H9 (cell line): ENCODE measurements around the gene HCRT. TPM values are rescaled to one million over a fixed set of nuclear protein-coding genes. Genes with fewer than 3 reads are reported as not detected.

Source experiments
- DNase-seq: peaks from one replicate; pipeline ENCODE4 v3.0.0-alpha.2; 2017
- H2AFZ ChIP-seq: one replicate; pipeline ENCODE4 v1.6.1; 2013; ENCODE audit warnings: mild to moderate bottlenecking, low read length, control low read depth, moderate library complexity
- H2AK5ac ChIP-seq: 2 replicates; pipeline ENCODE4 v1.6.1; 2013; ENCODE audit warnings: low read length, control low read depth, mixed read lengths; ENCODE audit not compliant: insufficient read length
- H2BK120ac ChIP-seq: one replicate; pipeline ENCODE4 v1.6.1; 2013; ENCODE audit warnings: low read depth, mild to moderate bottlenecking, low read length, control low read depth, inconsistent platforms; ENCODE audit not compliant: poor library complexity, severe bottlenecking
- H2BK12ac ChIP-seq: 2 replicates; pipeline ENCODE4 v1.6.1; 2013; ENCODE audit warnings: low read length, control low read depth, mixed read lengths, low read depth; ENCODE audit not compliant: insufficient read length
- H2BK15ac ChIP-seq: 2 replicates; pipeline ENCODE4 v1.6.1; 2013; ENCODE audit warnings: low read depth, low read length, control low read depth
- H2BK20ac ChIP-seq: one replicate; pipeline ENCODE4 v1.6.1; 2013; ENCODE audit warnings: low read depth, mild to moderate bottlenecking, low read length, control low read depth, inconsistent platforms; ENCODE audit not compliant: poor library complexity, severe bottlenecking
- H2BK5ac ChIP-seq: 2 replicates; pipeline ENCODE4 v1.6.1; 2013; ENCODE audit warnings: low read length, control low read depth, mixed read lengths; ENCODE audit not compliant: insufficient read length
- H3K14ac ChIP-seq: 2 replicates; pipeline ENCODE4 v1.6.1; 2013; ENCODE audit warnings: low read length, control low read depth; ENCODE audit not compliant: insufficient read depth
- H3K18ac ChIP-seq: 2 replicates; pipeline ENCODE4 v1.6.1; 2013; ENCODE audit warnings: low read depth, mild to moderate bottlenecking, mixed read lengths, low read length, control low read depth; ENCODE audit not compliant: insufficient read length
- H3K23ac ChIP-seq: 2 replicates; pipeline ENCODE4 v1.6.1; 2013; ENCODE audit warnings: low read length, control low read depth, mixed read lengths, low read depth; ENCODE audit not compliant: insufficient read length
- H3K23me2 ChIP-seq: 2 replicates; pipeline ENCODE4 v1.6.1; 2013; ENCODE audit warnings: low read depth, mild to moderate bottlenecking, mixed read lengths, low read length, control low read depth; ENCODE audit not compliant: insufficient read length, poor library complexity, severe bottlenecking
- H3K27ac ChIP-seq: 2 replicates; pipeline ENCODE4 v1.5.1; 2013; ENCODE audit warnings: low read length, control low read depth, mixed read lengths, low read depth; ENCODE audit not compliant: insufficient read length
- H3K27me3 ChIP-seq: 2 replicates; pipeline ENCODE4 v1.6.1; 2013; ENCODE audit warnings: low read length, control low read depth, inconsistent platforms; ENCODE audit not compliant: insufficient read depth
- H3K4ac ChIP-seq: 2 replicates; pipeline ENCODE4 v1.6.1; 2013; ENCODE audit warnings: low read depth, mild to moderate bottlenecking, control low read depth, inconsistent platforms, low read length, moderate library complexity
- H3K4me1 ChIP-seq: 2 replicates; pipeline ENCODE4 v1.6.1; 2013; ENCODE audit warnings: low read length, control low read depth, inconsistent platforms; ENCODE audit not compliant: insufficient read depth
- H3K4me2 ChIP-seq: 2 replicates; pipeline ENCODE4 v1.6.1; 2013; ENCODE audit warnings: low read length, control low read depth, mixed read lengths; ENCODE audit not compliant: insufficient read length, insufficient read depth
- H3K56ac ChIP-seq: 2 replicates; pipeline ENCODE4 v1.6.1; 2013; ENCODE audit warnings: low read depth, mild to moderate bottlenecking, mixed read lengths, low read length, control low read depth; ENCODE audit not compliant: insufficient read length
- H3K79me1 ChIP-seq: 2 replicates; pipeline ENCODE4 v1.6.1; 2013; ENCODE audit warnings: low read depth, mild to moderate bottlenecking, moderate library complexity, low read length, control low read depth, inconsistent platforms; ENCODE audit not compliant: insufficient read depth, poor library complexity, severe bottlenecking
- H3K79me2 ChIP-seq: 2 replicates; pipeline ENCODE4 v1.6.1; 2013; ENCODE audit warnings: low read length, control low read depth, inconsistent platforms; ENCODE audit not compliant: insufficient read depth
- H3K9ac ChIP-seq: 2 replicates; pipeline ENCODE4 v1.6.1; 2013; ENCODE audit warnings: low read length, control low read depth, mixed read lengths; ENCODE audit not compliant: insufficient read length; ENCODE audit errors: extremely low read depth
- H3K9me3 ChIP-seq: one replicate; pipeline ENCODE4 v1.6.1; 2013; ENCODE audit warnings: low read depth, low read length, inconsistent platforms; ENCODE audit not compliant: control insufficient read depth
- H3T11ph ChIP-seq: one replicate; pipeline ENCODE4 v1.6.1; 2013; ENCODE audit warnings: mild to moderate bottlenecking, low read length, control low read depth, inconsistent platforms
- H4K20me1 ChIP-seq: one replicate; pipeline ENCODE4 v1.6.1; 2013; ENCODE audit not compliant: control insufficient read depth, insufficient read length, insufficient read depth
- H4K5ac ChIP-seq: 2 replicates; pipeline ENCODE4 v1.6.1; 2013; ENCODE audit warnings: low read depth, mild to moderate bottlenecking, mixed read lengths, low read length, control low read depth; ENCODE audit not compliant: insufficient read length
- H4K8ac ChIP-seq: replicated peaks from 2 replicates; pipeline ENCODE4 v1.6.1; 2013; ENCODE audit warnings: low read length, control low read depth, mixed read lengths, low read depth; ENCODE audit not compliant: insufficient read length
- H4K91ac ChIP-seq: 2 replicates; pipeline ENCODE4 v1.6.1; 2013; ENCODE audit warnings: low read depth, mild to moderate bottlenecking, moderate library complexity, mixed read lengths, low read length, control low read depth; ENCODE audit not compliant: insufficient read length
- H3K27ac Mint-ChIP-seq, 3 experiments: 2 replicates in 2 of 3; 3 replicates in 1 of 3; pipeline ENCODE4 v1.8.0; 2020 to 2021; ENCODE audit warnings: mixed read lengths in 3 of 3, mild to moderate bottlenecking in 1 of 3, moderate library complexity in 1 of 3
- H3K27me3 Mint-ChIP-seq: 2 replicates; pipeline ENCODE4 v1.8.0; 2021; ENCODE audit warnings: low read depth, mild to moderate bottlenecking, moderate library complexity, mixed read lengths
- H3K36me3 Mint-ChIP-seq, 3 experiments: 2 replicates in 2 of 3; 3 replicates in 1 of 3; pipeline ENCODE4 v1.8.0; 2020 to 2021; ENCODE audit warnings: low read depth in 3 of 3, mixed read lengths in 3 of 3; ENCODE audit not compliant: insufficient read depth in 1 of 3
- H3K4me1 Mint-ChIP-seq, 2 experiments: 2 replicates each; pipeline ENCODE4 v1.8.0; 2020; ENCODE audit warnings: mixed read lengths in 2 of 2
- H3K4me3 Mint-ChIP-seq, 2 experiments: 2 replicates in 1 of 2; 3 replicates in 1 of 2; pipeline ENCODE4 v1.8.0; 2020 to 2021; ENCODE audit warnings: mild to moderate bottlenecking in 2 of 2, mixed read lengths in 2 of 2, moderate library complexity in 1 of 2
- H3K9me3 Mint-ChIP-seq, 2 experiments: 2 replicates in 1 of 2; 3 replicates in 1 of 2; pipeline ENCODE4 v1.8.0; 2020; ENCODE audit warnings: mild to moderate bottlenecking in 2 of 2, mixed read lengths in 2 of 2, moderate library complexity in 1 of 2
- WGBS: extraction: QIAGEN DNeasy Blood & Tissue Kit; methylation state at CpG from one replicate; pipeline ENCODE4 v1.1.7; 2013; ENCODE audit warnings: missing lambda C conversion rate, low lambda C conversion rate, mixed read lengths; ENCODE audit not compliant: insufficient read length; ENCODE audit errors: extremely low coverage; 5-methylcytosine and 5-hydroxymethylcytosine counted together
- total RNA-seq: library from RNA; stranded (reverse); gene quantifications from 2 replicates; pipeline ENCODE4 v1.2.1, GENCODE V29; 2021
- TF ChIP-seq, protein P1 (sequence below): fragments of 200-600 bp; sonication (generic); conservative IDR thresholded peaks from 3 replicates; pipeline ENCODE4 v1.8.0; 2021; ENCODE audit warnings: antibody characterized with exemption, mild to moderate bottlenecking

The HCRT gene
- total RNA-seq, 1 experiment from 2014 or later: not detected

DNA sequence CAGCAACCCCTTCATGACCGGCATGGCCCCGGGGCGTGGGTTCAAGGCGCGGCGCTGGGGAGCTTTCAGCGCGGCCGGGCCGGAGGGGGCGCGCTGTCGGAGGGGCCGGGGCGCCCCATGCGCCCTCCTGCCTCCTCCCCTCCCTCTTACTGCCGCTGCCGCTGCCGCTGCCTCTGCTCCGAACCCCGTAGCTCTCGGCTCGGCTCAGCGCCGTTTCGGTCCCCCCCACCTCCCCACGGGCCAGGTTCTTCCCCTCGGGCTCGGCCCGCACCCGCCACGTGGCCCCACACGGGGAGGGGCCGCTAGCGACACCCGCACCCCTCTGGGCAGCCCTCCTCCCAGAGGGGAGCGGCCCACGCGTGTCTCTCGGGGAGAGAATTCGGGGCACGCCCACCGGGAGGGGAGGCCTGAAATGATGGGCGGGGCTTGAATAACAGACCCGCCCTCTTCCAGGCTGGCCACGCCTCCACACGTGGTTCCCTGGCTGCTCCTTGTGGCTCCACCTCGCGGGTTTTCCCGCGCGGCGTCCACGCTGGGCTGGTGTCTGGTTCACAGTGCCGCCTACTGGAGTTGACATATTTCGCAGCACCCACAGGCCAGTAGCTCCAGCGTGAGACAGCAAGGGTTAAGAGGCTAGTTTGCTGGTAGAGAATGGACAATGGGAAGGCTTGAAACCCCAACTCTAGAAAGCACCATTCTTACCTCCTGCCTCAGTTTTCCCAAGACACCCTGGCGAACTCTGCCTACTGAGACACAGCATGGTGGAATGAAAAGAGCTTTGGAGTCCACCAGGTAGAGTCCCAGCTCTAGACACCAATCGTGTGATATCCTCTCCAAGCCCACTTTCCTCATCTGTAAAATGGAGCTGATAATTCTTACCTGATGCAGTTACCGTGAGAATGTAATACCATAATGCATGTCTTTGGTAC, 4.1 kb downstream of the HCRT start, which contains the start of gene KCNH4:
Gene KCNH4, minus strand, starts transcription at position 221 of the 929 bp plus-strand sequence. Its CDS starts 197 bp downstream, at position 24.
- peaks cover 10% of the 10 kb centered on the region; the same call in 1 of the 2 replicates for H3K27me3 ChIP-seq
- peaks cover 3% of the 10 kb centered on the region; the same call in 1 of the 2 replicates for H3K4me1 ChIP-seq
- no peaks in the 10 kb centered on the region for H3K79me1 ChIP-seq
- peaks cover 21 to 40% of the 10 kb centered on the region in 2 experiments for H3K4me1 Mint-ChIP-seq
- peak within 1 kb of the TSS; percentile 63 to 87 for H3K4me3 Mint-ChIP-seq
- no peak within 1 kb of the TSS for H3K27ac ChIP-seq
- no peak within 1 kb of the TSS for H2BK5ac ChIP-seq
- DNase-seq: peak; percentile 80
- H3K9me3 ChIP-seq: no peaks in the 10 kb centered on the region
- no peak within 1 kb of the TSS for H3K9ac ChIP-seq
- no peak within 1 kb of the TSS for H2BK20ac ChIP-seq
- no peak within 1 kb of the TSS for H4K8ac ChIP-seq
- no peak within 1 kb of the TSS for H2BK12ac ChIP-seq
- peaks cover 21% of the 10 kb centered on the region for H3K23me2 ChIP-seq
- H3T11ph ChIP-seq: no peak within 1 kb of the TSS
- peaks cover 72% of the 10 kb centered on the region for H3K27me3 Mint-ChIP-seq
- H2AK5ac ChIP-seq: no peak within 1 kb of the TSS
- H2AFZ ChIP-seq: no peak within 1 kb of the TSS
- no peaks in the 10 kb centered on the region; a peak in 1 of 5 replicates for H3K9me3 Mint-ChIP-seq
- H3K36me3 Mint-ChIP-seq: no peaks in the 10 kb centered on the region
- no peak within 1 kb of the TSS for H4K5ac ChIP-seq
- WGBS: no CpG with 5 or more reads among the region's 60 CpGs
- H3K14ac ChIP-seq: no peak within 1 kb of the TSS; the same call in 1 of the 2 replicates
- H4K20me1 ChIP-seq: no peaks in the 10 kb centered on the region
- H3K18ac ChIP-seq: no peak within 1 kb of the TSS
- no peak within 1 kb of the TSS for H2BK15ac ChIP-seq
- H2BK120ac ChIP-seq: no peak within 1 kb of the TSS
- no peak within 1 kb of the TSS for H3K4ac ChIP-seq
- H3K4me2 ChIP-seq: peak within 1 kb of the TSS; percentile 60
- H3K27ac Mint-ChIP-seq: no peak within 1 kb of the TSS; a peak in 1 of 7 replicates
- no peak within 1 kb of the TSS for H3K23ac ChIP-seq
- H3K56ac ChIP-seq: no peak within 1 kb of the TSS
- no peak within 1 kb of the TSS for H4K91ac ChIP-seq
- TF ChIP-seq, protein P1, sequence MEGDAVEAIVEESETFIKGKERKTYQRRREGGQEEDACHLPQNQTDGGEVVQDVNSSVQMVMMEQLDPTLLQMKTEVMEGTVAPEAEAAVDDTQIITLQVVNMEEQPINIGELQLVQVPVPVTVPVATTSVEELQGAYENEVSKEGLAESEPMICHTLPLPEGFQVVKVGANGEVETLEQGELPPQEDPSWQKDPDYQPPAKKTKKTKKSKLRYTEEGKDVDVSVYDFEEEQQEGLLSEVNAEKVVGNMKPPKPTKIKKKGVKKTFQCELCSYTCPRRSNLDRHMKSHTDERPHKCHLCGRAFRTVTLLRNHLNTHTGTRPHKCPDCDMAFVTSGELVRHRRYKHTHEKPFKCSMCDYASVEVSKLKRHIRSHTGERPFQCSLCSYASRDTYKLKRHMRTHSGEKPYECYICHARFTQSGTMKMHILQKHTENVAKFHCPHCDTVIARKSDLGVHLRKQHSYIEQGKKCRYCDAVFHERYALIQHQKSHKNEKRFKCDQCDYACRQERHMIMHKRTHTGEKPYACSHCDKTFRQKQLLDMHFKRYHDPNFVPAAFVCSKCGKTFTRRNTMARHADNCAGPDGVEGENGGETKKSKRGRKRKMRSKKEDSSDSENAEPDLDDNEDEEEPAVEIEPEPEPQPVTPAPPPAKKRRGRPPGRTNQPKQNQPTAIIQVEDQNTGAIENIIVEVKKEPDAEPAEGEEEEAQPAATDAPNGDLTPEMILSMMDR: peak; percentile 53
- no peaks in the 10 kb centered on the region for H3K79me2 ChIP-seq
